HG03469 (cell line): ENCODE measurements around the gene SCAND1.
"Not testable (repeated sequence)": the region's sequence is repeated elsewhere in the genome, so short reads cannot be mapped to it uniquely, and the experiment has no call there.

ENCODE experiments used
- ATAC-seq: cut with Tn5 transposase; IDR thresholded peaks from one replicate; pipeline ENCODE4 v1.9.1; 2021; ENCODE audit warnings: mild to moderate bottlenecking, moderate library complexity, moderate number of reproducible peaks; ENCODE audit not compliant: unreplicated experiment

The SCAND1 gene

DNA sequence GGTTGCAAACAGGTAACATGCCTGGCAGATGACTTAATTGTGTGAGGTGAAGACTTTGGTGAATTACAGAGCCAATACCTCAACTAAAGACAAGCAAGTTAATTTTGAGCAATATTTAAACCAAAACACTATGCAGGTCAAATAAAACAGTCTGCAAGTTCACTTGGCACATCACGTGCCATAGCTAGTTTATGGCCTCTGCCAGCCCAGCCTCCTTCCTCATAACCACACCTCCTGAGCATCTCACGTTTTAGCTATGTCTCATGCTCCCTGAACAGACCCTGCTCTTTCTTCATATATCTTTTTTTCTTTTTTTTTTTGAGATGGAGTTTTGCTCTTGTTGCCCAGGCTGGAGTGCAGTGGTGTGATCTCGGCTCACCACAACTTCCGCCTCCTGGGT, 9.6 kb upstream of the SCAND1 start:
- no peak for ATAC-seq

DNA sequence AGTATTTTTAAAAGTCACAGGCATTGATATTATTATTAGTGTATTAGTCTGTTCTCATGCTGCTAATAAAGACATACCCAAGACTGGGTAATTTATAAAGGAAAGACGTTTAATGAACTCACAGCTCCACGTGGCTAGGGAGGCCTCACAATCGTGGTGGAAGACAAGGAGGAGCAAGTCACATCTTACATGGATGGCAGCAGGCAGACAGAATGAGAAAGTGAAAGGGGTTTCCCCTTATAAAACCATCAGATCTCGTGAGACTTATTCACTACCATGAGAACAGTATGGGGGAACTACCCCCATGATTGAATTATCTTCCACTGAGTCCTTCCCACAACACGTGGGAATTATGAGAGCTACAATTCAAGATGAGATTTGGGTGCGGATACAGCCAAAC, 5.0 kb upstream of the SCAND1 start:
- ATAC-seq = not testable (repeated sequence)

DNA sequence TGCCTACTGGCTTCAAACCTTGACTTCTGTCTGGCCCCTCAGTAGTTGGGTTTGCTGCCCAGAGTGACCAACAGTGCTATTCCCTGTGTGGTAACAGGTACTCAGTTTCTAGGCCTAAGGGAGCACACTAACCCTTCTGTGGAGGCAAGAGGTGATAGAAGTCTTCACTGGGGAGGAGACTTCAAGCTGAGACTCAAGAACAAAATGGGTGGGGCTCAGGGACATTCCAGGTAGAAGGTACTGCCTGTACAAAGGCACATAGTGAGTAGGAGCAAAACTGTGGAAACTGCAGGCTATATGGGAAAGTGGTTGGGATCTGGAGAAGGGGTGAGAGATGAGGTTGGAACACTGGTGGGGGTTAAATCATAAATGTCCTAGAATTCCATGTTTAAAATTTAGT, 2.3 kb upstream of the SCAND1 start:
- ATAC-seq = no peak

DNA sequence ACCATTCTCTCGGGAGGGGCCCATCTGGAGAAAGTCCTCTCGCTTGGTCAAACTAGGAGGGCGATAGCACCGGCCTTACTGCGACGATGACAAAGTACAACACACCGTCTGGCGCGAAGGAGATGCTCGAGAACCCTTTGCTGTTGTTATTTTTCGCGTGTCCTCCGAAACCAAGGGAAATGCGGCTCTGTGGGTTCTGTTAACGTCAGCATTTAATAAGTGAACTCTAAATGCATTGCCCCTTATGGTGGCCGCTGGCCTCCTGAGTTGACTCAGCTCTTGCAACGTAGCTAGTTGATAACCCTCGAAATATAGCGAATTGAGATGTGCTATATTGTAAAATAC, 577 bp upstream of the SCAND1 start:
- no peak for ATAC-seq

DNA sequence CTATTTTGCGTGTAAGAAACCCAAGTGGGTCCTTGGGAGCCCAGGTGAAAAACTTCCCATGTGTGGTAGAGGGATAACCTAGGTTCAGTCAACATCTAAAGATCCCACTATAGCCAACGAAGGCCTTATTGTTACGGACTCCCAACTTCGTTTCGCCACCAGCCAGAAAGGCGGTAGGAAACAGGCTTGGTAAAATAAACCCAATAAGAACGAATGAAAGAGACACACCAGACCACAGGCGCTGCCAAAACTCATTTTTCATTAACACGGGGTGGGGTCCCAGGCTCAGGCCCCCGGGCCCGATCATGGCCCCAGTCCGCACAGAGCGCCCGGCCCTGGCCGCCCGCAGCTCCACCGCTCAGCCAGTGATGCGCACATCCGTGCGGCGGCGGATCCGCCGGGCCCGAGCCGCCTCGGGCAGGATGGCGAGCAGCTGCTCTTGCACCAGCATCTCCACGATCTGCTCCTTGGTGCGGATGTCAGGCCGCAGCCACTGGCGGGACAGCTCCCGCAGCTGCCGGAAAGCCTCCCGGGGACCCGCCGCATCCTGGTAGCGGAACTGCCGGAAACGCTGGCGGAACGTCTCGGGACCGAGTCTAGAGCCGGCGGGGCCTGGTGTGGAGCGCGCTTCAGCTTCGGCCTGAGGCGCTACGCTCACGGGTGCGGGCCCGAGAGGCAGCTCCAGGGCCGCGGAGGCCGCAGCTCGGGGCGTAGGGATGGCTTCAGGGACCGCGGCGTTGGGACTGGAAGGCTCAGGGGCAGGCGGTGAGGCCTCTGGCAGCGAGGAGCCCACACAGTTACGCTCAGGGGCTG, 709 bp downstream of the SCAND1 start:
- no peak for ATAC-seq

DNA sequence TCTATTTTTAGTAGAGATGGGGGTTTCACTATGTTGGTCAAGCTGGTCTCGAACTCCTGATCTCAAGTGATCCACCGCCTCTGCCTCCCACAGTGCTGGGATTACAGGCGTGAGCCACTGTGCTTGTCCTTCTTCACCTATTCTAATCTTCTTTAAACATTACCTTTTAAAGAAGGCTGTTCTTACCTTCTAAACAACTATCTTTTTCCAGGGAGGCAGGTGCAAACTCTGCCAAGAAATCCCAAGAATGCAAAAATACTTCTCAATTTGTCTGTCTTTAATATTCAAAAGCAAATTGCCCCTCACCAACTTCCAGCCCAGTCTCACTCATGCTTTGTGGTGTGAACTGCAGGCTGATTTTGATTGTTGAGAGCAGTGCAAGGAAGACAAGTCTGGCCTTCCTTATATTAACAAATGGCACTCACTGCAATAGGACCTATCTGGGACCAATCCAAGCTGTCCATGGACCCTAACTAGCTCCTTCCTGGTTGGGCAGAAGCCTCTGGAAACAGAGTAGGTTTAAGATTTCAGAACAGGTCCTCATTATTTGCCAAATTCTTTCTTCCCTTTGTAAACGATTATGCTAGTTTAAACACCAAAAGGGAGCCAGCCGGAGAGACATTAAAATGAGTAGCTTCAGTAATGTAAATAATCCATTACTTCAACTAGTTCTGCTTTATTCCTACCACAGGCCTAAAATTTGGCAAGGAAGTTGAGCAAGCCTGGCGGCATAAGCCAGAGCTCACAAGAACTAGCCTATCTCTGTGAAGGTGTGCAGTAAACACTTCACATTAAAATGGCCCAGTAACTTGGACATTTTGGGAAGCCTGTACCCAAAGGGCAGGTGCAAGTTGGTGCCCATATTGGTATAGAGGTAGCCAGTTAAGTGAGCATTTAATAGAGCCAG, 1.6 kb downstream of the SCAND1 start:
- ATAC-seq = no peak

DNA sequence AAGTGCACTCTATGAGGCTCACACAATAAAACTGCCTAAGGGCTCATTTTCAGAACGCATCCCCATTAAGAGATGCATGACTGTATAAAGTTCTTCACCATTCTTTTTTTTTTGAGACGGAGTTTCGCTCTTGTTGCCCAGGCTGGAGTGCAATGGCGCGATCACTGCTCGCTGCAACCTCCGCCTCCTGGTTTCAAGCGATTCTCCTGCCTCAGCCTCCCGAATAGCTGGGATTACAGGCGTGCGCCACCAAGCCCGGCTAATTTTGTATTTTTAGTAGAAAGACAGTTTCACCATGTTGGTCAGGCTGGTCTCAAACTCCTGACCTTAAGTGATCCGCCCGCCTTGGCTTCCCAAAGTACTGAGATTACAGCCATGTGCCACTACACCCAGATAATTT, 2.2 kb downstream of the SCAND1 start:
- not testable (repeated sequence) for ATAC-seq

DNA sequence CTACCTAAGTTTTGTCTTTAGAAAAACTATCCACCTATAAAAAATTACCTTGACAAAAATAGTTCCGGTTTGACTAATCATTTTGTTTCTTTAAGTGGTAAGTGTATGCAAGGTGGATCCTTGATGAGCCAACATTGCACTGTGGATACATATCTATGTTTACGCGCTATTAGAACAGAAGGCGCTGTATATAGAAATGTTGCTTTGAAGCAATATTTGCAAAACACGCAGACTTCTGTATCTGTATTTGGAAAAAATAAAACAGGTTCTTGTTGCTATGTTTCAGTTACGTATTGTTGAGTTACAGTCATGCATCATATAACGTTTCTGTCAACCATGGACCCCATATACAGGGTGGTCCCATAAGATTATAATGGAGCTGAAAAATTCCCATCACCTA, 4.2 kb downstream of the SCAND1 start:
- no peak for ATAC-seq

DNA sequence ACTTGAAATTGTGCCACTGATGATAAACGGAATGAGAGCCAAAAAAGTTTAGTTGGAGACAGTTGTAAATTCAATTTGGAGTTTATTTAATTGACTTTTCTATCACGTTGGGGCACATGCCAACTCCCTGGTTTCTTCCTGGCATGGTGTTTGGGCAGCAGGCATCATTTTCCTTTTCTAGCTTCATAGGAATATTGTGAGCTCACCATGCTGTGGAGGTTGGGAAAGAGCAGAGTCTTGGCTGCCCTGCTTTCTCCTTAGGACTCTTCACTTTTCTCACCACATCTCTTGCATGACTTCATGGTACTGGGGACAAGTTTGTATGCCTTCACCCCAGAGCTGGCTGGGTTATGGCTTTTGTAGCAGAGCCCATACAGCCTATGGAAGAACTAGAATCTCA, 6.4 kb downstream of the SCAND1 start:
- no peak for ATAC-seq

DNA sequence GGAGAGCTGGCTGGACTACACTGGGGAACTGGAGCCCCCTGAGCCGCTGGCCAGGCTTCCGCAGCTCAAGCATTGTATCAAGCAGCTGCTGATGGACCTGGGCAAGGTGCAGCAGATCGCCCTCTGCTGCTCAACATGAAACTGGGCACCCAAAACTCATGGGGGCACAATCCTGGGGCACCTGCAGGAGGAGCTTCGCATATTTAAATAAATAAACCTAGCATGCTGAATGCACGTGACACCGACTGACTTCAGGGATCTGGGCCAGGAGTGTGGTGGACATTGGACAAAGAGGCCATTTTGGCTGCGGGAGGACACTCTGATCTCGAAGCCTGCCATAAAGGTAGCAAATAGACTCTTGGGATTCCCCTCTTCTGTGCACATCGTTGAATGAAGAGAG, 6.8 kb downstream of the SCAND1 start:
- no peak for ATAC-seq

DNA sequence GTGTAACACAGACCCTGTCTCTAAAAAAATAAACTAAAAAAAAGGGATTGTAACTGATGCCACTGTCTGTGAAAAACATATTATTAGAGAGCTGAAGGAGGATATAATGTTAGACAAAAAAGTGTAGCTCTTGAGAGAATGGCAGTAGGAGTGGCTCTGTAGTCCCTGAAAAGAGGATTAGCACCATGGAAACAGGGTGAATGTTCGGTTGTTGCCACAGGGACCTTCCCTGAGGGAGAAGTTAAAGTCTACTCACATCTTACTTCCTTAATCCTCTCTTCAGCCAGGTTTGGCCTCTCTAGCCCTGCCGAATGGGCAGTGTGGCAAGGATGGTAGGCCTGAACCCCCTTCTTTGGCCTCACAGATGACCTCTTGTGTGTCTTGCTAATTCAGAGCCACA, 12.1 kb downstream of the SCAND1 start:
- no peak for ATAC-seq

DNA sequence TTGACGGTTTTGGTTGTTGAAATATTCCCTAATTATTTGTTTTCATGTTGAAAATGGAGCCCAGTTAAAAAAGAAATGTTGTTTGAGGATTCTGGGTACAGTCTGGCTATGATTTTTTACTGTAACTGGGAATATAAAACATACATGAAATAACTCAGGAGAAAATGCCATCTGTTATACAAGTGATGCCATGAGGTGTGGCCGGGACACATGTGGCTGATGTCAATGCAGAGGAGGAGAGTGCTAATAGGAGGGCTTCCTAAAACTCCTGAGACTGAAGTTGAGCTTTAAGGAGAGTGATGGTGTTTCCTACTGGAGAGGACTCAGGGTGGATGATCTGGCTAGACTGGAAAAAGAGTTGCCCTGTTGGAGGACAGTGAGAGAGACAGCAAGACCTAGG, 12.7 kb downstream of the SCAND1 start:
- ATAC-seq = no peak

DNA sequence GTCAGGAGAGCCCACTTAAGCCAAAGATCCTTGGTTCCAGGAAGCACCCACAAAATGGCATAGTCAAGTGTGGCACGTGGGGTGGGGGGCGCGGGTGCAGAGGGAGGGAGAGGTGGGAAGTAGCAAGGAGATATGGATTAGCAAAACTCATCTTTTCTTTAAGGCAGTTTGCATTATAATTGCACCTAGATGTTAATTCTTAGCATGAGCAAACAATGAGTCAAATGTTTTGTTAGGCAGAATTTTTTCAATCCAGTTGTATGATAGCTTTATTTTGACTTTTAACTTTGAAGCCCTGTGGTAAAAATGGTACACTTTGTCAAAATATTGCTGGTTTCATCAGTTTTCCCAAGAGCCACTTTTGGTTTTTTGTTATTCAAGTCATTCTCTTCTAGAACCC, 15.0 kb downstream of the SCAND1 start:
- no peak for ATAC-seq

DNA sequence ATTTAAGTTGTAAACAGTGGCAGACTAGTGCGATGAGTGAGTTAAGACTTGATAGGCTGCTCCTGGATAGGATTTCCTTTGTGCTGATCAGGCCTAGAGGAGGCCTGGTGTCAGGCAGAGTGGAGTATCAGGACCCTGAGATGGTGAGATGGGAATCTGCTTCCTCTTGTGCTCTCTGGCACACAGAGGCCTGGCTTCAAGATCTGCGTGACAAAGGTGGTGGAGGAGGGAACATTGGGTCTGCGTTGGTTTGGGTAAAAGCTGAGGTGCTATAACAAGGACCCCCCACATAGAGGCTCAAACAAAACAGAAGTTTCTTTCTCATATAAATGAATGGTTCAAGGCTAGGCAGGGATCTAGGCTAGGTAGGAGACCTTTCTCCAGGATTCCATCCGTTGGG, 20.3 kb downstream of the SCAND1 start:
- no peak for ATAC-seq

DNA sequence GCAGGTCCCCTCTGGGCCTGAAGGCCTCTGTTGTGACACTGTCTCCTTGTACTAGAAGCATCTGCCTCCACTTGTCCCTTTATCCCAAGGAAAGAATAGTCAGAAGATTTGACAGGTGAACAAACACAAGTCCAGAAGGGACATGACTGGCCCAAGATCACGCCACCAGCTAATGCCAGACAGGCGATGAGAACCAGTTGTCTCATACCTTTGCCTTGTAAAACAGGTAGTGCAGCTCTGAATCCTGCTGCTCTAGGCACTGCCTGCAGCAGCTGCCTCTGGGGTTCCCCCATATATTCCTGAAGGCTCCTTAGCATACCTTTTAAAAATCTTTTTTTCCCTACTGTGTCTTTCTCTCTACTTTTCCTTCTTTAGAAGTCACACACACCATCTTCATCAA, 25.0 kb downstream of the SCAND1 start:
- no peak for ATAC-seq

DNA sequence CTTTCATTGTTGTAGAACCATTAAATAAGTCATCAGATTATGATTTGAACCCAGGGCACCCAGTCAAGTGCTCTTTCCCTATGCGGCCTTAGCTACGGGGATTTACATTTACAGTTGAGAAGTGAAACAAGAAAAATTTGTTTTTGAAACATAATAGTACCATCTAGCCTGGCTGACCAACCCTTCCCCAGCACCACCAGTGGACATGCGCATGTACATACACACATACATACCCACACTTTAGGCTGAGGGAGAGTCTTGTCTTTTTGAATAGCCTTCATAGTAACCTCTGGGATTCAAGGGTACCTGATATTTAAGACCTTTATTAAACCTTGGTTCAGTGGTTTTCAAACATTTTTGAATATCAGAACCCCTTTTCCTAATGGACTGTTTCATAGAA, 33.8 kb downstream of the SCAND1 start:
- no peak for ATAC-seq

DNA sequence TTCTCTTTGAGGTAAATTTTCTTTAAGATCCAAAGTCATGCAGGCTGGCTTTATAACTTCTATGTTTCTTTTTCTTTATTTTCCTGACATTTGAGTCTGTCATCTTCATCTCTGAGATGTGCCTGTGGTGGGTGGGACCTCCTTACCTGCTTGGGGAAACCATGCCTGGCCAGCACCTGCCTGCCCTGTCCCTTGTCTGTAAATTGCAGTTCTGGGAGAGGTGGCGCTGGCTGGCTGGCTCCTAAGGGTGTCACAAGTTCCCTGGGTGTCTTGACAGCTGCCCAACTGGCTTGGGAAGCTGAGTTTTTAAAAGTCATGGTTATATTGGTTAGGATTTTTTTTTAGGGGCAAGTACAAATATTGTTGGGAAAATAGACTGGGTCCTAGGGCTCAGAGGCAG, 36.3 kb downstream of the SCAND1 start:
- no peak for ATAC-seq

DNA sequence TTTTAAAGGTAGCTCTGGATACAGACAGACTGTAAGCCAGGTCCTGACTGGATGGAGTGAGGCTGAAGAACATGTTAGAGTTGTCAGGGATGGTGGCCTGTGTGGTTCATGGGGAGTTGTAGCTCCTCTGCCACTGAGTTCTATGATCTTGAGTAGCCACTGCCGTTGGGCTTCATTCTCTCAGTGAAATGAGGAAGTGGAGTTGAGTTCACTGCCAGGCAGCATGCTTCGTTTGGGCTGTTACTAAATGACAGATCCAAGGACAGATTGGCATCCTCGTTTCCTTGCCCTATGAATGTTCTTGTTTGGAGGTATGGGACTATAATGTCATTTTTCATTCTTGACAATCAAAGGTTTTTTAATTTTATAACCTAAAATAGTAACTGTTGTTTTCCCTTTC, 37.2 kb downstream of the SCAND1 start:
- no peak for ATAC-seq

DNA sequence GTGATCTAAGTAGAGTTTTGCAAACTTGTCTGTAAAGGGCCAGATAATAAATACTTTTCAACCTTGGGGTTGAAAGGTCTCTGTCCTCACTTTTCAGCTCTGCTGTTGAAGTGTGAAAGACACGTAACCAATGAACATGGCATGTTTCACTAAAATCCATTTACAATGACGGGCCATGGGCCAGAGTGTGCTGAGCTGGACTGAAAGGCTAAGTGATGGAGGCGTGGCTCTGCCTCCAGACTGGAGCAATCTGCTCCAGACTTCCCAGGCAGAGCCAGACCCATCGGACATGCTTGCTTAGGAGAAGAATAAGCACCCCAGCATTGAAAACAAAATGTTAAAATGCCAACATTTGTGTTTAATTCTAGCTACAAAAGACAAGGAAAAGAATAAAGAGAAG, 41.4 kb downstream of the SCAND1 start:
- ATAC-seq = no peak

DNA sequence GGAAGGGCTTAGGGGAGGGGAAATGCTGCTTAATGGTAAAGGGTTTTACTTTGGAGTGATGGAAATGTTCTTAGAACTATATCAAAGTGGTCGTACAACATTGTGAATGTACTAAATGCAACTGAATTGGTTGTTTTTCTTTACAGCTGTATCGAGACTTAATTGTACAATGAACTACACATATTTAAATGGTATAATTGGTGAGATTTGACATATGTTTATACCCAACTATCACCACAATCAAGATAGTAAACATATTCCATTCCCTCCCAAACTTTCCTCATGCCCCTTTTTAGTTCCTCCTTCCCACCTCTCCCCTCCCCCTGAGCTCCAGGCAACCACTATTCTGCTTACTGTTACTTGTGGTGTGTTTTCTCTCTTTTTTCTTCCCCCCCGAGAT, 44.0 kb downstream of the SCAND1 start:
- no peak for ATAC-seq

DNA sequence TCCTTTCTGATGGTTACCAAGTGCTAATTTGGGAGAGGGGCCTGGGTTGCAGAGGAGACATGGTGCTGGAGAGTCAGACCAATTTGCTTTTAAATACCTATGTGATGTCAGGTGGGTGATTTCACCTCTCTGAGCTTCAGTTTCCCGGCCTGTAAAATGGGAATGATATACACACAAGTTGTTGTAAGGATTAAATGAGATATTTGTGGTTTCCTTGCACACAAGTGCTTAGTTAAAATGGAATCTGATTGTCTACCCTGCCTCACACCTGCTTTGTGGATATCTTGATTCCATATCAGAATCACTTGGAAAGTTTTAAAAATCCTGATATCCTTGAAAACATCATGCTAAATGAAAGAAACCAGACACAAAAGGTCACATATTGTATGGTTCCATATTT, 44.5 kb downstream of the SCAND1 start:
- ATAC-seq = no peak

DNA sequence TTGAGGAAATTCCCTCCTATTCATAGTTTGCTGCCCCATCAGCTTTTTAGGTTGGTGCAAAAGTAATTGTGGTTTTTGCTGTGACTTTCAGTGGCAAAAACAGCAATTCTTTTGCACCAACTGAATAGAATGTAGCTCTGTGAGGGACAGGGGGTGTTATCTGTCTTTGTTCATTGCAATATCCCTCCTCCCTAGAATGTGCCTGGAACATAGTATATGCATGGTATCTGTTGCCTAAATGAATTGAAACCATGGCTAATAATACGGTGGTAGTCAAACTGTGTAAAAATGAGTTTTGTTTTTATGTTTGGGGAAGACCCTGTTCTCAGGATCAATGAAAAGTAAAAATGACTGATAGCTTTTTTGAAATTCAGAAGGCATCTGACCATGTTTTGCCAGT, 45.1 kb downstream of the SCAND1 start:
- ATAC-seq = no peak
